OCI-M2 (cell line): ENCODE measurements around the gene RORC.
"Not testable (repeated sequence)": the region's sequence is repeated elsewhere in the genome, so short reads cannot be mapped to it uniquely, and the experiment has no call there.

Source experiments
- DNase-seq: peaks from one replicate; lab custom pipeline; 2025; ENCODE audit not compliant: unreplicated experiment; lab: John Stamatoyannopoulos, UW

Gene RORC

DNA sequence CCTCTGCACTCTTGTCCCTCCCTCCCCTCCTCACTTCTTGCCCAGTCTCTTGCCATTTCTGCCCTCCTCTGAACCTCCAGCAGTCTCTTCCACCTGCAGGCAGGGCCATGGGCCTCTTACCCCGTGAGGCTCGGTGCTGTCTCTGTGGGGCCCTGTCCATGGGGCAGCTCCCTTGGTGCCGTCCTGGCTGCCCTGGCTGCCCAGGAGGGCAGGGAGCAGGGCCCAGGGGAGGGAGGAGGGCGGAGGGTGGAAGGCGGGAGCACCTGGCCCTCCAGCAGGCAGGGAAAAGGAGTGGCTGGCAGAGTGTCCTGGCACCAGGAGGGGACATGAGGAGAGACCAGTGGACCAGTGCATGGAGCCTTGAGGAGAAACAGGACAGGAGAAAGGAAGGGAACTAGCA, at the start of gene RORC:
Gene RORC, minus strand, starts transcription at position 198 of the 400 bp plus-strand sequence. Its CDS starts 38 bp downstream, at position 160.
- no peak for DNase-seq

- DNase-seq = no peak
Observed at GRCh38 chr1:151875419-151876097, 44.0 kb upstream of the RORC start.

GRCh38 chr1:151872776-151873175, 41.2 kb upstream of the RORC start:
- peak; percentile 11 for DNase-seq

DNA sequence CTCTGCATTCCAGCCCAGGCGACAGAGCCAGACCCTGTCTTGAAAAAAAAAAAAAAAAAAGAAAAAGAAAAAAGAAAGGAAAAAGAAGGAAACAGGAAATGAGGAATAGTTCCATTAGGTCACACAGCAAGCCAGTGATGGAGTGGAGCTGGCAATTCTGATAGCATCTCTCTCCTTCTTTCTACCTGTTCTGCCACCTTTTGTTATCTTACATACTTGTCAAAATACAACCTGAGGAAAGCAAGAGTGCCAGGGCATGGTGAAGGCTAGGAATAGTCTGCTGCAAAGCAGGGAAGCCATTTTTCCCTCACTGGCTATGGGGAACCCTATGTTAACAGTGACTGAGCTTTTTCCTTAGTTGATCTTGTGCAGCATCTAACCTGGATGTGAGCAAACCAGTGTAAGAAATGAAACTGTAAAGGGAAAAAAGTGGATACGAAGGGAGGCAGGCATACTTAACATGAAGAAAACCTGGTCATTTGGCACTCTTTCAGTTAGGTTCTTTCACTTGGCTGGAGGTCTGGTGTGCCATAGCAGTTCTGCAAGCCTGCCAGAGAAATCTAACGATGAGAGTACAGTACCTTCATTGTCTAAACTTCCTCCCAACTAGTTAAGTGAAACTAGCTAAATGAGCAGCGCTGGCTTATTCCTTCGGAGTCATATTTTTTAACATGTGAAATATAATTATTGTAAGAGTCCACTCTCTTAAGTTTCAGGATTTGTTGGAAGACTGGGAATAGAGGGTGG, 39.9 kb upstream of the RORC start:
- DNase-seq = no peak

- DNase-seq = no peak
Observed at GRCh38 chr1:151868486-151868885, 36.9 kb upstream of the RORC start.

DNA sequence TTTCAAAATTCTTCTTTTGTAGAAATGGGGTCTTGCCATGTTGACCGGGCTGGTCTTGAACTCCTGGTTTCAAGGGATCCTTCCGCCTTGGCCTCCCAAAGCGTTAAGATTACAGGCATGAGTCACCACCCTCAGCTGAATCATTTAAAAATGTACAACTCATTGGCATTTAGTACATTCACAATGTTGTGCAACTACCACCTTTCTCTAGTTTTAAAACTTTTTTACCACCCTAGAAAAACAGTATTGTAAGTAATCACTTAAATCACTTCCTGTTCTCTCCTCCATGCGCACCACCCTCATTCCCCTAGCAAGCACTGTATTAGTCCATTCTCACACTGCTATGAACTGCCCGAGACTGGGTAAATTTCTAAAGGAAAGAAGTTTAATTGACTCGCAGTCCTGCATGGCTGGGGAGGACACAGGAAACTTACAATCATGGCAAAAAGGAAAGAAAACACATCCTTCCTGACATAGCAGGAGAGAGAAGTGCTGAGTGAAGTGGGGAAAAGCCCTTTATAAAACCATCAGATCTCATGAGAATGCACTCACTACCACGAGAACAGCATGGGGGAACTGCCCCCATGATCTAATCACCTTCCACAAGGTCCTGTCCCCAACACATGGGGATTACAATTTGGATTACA, 36.3 kb upstream of the RORC start:
- DNase-seq = no peak

GRCh38 chr1:151867321-151867720, 35.7 kb upstream of the RORC start:
- DNase-seq = no peak

DNA sequence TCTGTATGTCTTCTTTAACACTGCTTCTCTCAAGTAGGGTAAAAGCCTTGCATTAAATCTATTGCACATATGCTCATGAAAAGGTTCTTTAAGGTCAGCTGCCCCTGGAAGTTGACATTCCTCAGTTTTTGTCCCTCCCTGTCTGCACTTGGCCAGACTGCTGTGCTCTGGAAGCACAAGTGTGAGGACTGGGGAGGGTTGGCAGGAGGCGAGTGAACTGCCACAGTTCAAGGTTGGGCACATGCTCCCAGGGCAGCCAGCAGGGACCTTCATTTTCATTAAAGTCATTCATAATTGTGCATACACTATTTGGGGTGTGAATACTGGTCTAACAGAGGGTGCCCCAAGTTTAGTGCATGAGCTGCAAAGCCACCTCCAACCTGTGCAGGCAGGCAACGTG, 32.8 kb upstream of the RORC start:
- DNase-seq = no peak

DNA sequence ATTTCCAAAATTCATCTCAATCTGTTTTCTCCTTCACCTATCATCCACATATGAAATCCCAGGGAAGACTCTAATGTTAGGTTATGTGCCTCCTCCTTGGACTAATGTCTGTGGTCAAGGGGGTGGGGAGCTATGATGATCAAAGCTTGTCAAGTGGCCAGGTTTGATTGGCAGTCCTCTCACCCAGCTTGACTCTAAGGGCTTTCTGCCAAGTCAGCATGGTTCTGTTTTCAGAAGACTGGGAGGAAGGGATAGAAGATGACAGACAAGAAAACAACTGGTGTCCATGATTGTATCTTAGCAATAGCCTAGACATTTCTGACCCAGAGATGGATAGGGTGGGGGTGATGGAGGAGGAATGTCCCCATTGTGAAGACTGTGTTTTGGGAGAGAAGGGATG, 31.0 kb upstream of the RORC start:
- DNase-seq = no peak

GRCh38 chr1:151860504-151861187, 29.0 kb upstream of the RORC start:
- DNase-seq = no peak

DNA sequence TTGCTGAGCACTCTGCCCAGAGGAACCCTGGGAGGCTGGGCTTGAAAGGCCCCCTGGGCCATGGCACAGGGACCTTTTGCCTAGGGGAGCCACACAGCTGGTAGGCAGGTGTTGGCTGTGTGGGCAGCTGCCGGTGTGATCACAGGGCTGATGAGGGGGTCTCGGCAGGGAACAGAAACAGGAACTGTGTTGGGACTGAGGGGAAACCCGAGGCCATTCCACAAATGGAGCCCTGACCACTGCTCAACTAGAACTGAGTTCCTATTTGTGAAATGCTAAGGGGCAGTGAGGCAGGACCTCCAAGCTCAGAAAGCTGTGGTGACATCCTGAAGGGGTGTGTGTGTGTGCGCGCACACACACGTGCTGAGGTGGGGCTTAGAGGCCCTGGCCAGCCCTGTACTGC, 28.3 kb upstream of the RORC start:
- no peak for DNase-seq

GRCh38 chr1:151858886-151859665, 27.5 kb upstream of the RORC start:
- DNase-seq = no peak

GRCh38 chr1:151858030-151858746, 26.6 kb upstream of the RORC start:
- no peak for DNase-seq

DNA sequence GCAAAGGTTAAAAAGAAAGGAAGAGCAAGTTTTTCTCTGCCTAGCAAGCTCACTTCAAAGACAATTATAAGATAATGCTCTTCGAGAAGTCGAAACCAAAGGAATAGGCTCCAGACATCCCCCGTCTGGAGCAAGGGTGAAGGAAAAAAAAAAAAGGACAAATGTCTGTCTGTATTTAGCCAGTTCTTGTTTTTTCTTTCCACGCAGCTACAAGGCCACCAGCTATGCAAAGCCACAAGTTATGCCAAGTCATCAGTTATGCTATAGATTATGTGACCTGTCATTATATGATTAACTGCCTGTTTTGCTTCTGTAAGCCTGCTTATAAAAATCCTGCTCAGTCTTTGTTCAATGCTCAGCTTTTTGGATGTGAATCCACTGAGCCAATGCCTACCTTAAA, 24.3 kb upstream of the RORC start:
- peak; percentile 52 for DNase-seq

DNA sequence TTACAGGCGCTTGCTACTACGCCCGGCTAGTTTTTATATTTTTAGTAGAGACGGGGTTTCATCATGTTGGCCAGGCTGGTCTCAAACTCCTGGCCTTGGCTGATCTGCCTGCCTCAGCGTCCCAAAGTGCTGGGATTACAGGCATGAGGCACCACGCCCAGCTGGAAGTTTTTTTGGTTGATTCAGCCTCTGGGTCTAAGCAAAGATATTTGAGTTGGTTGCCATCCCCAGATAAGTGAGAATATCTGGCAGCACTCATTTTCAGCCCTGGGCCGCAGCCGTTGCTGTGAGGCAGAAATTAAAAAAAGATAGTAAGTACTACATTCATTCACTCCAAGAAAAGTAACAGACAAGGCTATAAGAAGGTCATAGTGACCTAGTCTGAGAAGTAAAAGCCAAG, 23.9 kb upstream of the RORC start:
- not testable (repeated sequence) for DNase-seq

- no peak for DNase-seq
Observed at GRCh38 chr1:151854658-151855057, 23.1 kb upstream of the RORC start.

- DNase-seq = no peak
Observed at GRCh38 chr1:151853411-151853943, 21.9 kb upstream of the RORC start, which contains the start of gene THEM5. Gene THEM5, minus strand, starts transcription at chr1:151853712. Its CDS starts 147 bp downstream, at chr1:151853565.

GRCh38 chr1:151852733-151853132, 21.1 kb upstream of the RORC start:
- no peak for DNase-seq

GRCh38 chr1:151851886-151852285, 20.3 kb upstream of the RORC start:
- no peak for DNase-seq

DNA sequence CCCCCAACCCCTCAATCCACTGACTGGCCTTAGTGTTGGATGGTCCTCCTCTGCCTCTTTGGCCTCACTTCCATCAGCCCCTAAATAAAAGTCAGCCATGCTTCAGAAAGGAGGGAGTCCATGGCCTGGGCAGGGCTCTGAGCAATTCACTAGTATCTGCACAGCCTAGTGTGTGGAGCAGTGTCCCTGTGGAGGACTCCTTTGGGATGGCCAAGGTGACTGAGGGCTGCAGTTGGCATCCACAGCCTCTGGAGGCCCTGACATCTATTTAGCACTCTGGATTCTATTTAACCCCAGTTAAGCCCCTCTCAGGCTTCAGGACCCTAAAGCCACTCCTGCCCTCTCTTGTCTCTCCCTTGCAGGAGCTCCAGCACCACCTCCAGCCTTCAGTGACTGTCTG, 18.3 kb upstream of the RORC start:
- DNase-seq = no peak
